Measurements from ENCODE around the gene CLCA2.
"Not testable (repeated sequence)": the region's sequence is repeated elsewhere in the genome, so short reads cannot be mapped to it uniquely, and the experiment has no call there.

The CLCA2 gene

GRCh38 chr1:86502125-86502646, 78.2 kb downstream of the CLCA2 start:
- DNase-seq: peak; percentile 85
- in situ Hi-C loops (cut with MboI; ENCODE audit: low pct_unique_long_range_greater_than_20kb, low sequenced_read_pairs): not testable (repeated sequence)

GRCh38 chr1:86502721-86503405, 78.9 kb downstream of the CLCA2 start:
- in situ Hi-C loops (cut with MboI; ENCODE audit: low pct_unique_long_range_greater_than_20kb, low sequenced_read_pairs): no loop called here

GRCh38 chr1:86503406-86504136, 79.6 kb downstream of the CLCA2 start:
- DNase-seq: no peak
- in situ Hi-C loops (cut with MboI; ENCODE audit: low pct_unique_long_range_greater_than_20kb, low sequenced_read_pairs): no loop called here

More at GRCh38 chr1:86502721-86503405, 78.9 kb downstream of the CLCA2 start:
- DNase-seq: peak; percentile 46

- in situ Hi-C loops (cut with MboI; ENCODE audit: low pct_unique_long_range_greater_than_20kb, low sequenced_read_pairs): no loop called here
- no peak for DNase-seq
These were observed 80.1 kb downstream of the CLCA2 start for GRCh38 chr1:86504137-86504479.

GRCh38 chr1:86504895-86505563, 81.1 kb downstream of the CLCA2 start:
- no peak for DNase-seq
- in situ Hi-C loops (cut with MboI; ENCODE audit: low pct_unique_long_range_greater_than_20kb, low sequenced_read_pairs): no loop called here

- no peak for DNase-seq
- in situ Hi-C loops (cut with MboI; ENCODE audit: low pct_unique_long_range_greater_than_20kb, low sequenced_read_pairs): no loop called here
These were observed 81.6 kb downstream of the CLCA2 start for GRCh38 chr1:86505564-86505902.
